ENCODE data around the gene PRR15L. TPM values are rescaled to one million over a fixed set of nuclear protein-coding genes. Genes with fewer than 3 reads are reported as not detected.

Gene PRR15L
- total RNA-seq, 1 donor from 2014 or later = 0.14 TPM

GRCh38 chr17:47917581-47917980, 40.1 kb downstream of the PRR15L start:
- Histone ChIP-seq H3K4me3 (no peak overlapping the region), H3K27ac (replicated peaks) (no peak overlapping the region), H3K4me1 (peaks cover 41% of the 10 kb centered on the region), H3K27me3 (ENCODE audit: low read depth) (no peaks in the 10 kb centered on the region), H3K36me3 (peaks cover 28% of the 10 kb centered on the region), H3K9me3 (replicated peaks) (no peaks in the 10 kb centered on the region)
- intact Hi-C loops (cut with micrococcal nuclease) = no loop called here
- no peak for TF ChIP-seq CTCF (IDR thresholded peaks at IDR 0.05; ENCODE audit: borderline replicate concordance)
- no peak for DNase-seq

GRCh38 chr17:47916489-47917208, 41.0 kb downstream of the PRR15L start:
- H3K27ac ChIP-seq (replicated peaks) = peak overlapping the region; percentile 71
- DNase-seq = no peak

GRCh38 chr17:47915776-47916398, 41.8 kb downstream of the PRR15L start:
- Histone ChIP-seq H3K4me3 (peak overlapping the region; percentile 3), H3K27ac (replicated peaks) (peak overlapping the region; percentile 71), H3K4me1 (peaks cover 41% of the 10 kb centered on the region), H3K36me3 (peaks cover 13% of the 10 kb centered on the region), H3K9me3 (replicated peaks) (no peaks in the 10 kb centered on the region), H3K27me3 (ENCODE audit: low read depth) (no peaks in the 10 kb centered on the region)
- no peak for TF ChIP-seq CTCF (IDR thresholded peaks at IDR 0.05; ENCODE audit: borderline replicate concordance)
- intact Hi-C loops (cut with micrococcal nuclease) = no loop called here
- peak; percentile 73 for DNase-seq

More at GRCh38 chr17:47916489-47917208, 41.0 kb downstream of the PRR15L start:
- Histone ChIP-seq H3K27me3 (ENCODE audit: low read depth) (no peaks in the 10 kb centered on the region), H3K4me3 (no peak overlapping the region), H3K4me1 (peaks cover 41% of the 10 kb centered on the region), H3K9me3 (replicated peaks) (no peaks in the 10 kb centered on the region), H3K36me3 (peaks cover 21% of the 10 kb centered on the region)
- TF ChIP-seq CTCF (IDR thresholded peaks at IDR 0.05; ENCODE audit: borderline replicate concordance) = no peak
- intact Hi-C loops (cut with micrococcal nuclease) = no loop called here

GRCh38 chr17:47914306-47914948, 43.3 kb downstream of the PRR15L start:
- peak overlapping the region; percentile 71 for H3K27ac ChIP-seq (replicated peaks)

More at GRCh38 chr17:47914306-47914948, 43.3 kb downstream of the PRR15L start:
- Histone ChIP-seq H3K4me1 (peaks cover 47% of the 10 kb centered on the region), H3K36me3 (peaks cover 12% of the 10 kb centered on the region), H3K27me3 (ENCODE audit: low read depth) (no peaks in the 10 kb centered on the region), H3K4me3 (no peak overlapping the region), H3K9me3 (replicated peaks) (no peaks in the 10 kb centered on the region)
- DNase-seq = no peak
- intact Hi-C loops (cut with micrococcal nuclease) = no loop called here
- TF ChIP-seq CTCF (IDR thresholded peaks at IDR 0.05; ENCODE audit: borderline replicate concordance) = no peak

All from left ventricle myocardium inferior (tissue), 1 donor.